ENCODE data around the gene SYNPO2. TPM values are rescaled to one million over a fixed set of nuclear protein-coding genes. Genes with fewer than 3 reads are reported as not detected.
A peak's percentile ranks its signal among the peaks of the same experiment; 100 is the strongest.

Gene SYNPO2
- total RNA-seq, 1 donor: 34.0 TPM

DNA sequence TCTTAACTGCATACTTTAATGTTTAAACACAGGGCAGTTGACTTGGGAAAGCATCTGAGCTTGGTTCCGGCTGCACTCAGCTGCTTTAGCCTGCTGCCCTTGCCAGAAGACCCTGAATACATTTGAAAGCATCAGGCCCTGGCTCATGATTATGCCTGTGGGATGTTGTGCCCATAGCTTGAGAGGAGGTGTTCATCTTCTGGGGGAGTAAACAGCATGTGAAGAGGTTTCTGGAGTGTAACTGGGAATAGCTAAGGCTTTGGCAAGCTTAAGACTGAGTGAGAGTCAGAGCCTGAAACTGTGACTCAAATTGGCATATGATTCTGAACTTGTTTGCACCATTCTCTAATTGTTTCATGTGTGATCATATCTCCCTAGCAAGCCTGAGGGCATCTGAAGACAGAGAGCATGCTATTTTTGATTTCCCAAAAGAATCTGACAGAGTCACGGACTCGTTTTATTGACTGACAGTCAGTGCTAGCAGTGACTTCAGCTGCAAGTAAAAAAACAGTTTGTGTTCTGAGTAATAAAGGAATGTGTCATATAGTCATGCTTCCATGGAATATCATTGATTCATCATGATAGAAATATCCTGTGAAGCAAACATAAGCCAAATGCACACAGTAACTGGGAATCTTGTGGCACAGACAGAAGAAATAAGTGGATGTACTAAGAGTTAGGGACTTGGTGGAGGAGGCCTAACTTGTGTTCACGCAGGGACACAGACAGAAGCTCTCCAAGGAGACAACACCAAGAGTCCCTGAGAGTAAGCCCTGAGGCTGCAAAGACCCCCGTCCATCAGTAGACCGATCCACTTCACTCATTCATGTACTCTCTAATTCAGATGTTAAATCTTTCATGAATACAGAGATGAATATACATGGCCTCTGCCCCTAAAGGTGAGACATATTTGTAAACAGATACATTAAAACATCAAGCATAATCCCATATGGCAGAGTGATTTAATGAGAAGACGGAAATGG is 100.7 kb downstream of the SYNPO2 start:
- Histone ChIP-seq H3K4me3 (ENCODE audit: insufficient read depth, low read length) (no peak overlapping the region), H4K20me1 (ENCODE audit: insufficient read depth, low read length) (no peaks in the 10 kb centered on the region), H3K9me3 (ENCODE audit: low read depth, low read length) (no peaks in the 10 kb centered on the region), H3K27ac (ENCODE audit: low read depth, low read length) (peak overlapping the region; percentile 96), H3K4me1 (ENCODE audit: insufficient read depth, low read length) (peaks cover 22% of the 10 kb centered on the region), H3K4me2 (ENCODE audit: insufficient read depth, low read length) (peak overlapping the region; percentile 49), H3K79me2 (ENCODE audit: insufficient read depth, low read length) (no peaks in the 10 kb centered on the region), H3K27me3 (ENCODE audit: insufficient read depth, low read length) (no peaks in the 10 kb centered on the region), H3K36me3 (ENCODE audit: insufficient read depth, low read length) (no peaks in the 10 kb centered on the region), H2AFZ (ENCODE audit: low read length) (peak overlapping the region; percentile 41)
- TF ChIP-seq, protein P1, sequence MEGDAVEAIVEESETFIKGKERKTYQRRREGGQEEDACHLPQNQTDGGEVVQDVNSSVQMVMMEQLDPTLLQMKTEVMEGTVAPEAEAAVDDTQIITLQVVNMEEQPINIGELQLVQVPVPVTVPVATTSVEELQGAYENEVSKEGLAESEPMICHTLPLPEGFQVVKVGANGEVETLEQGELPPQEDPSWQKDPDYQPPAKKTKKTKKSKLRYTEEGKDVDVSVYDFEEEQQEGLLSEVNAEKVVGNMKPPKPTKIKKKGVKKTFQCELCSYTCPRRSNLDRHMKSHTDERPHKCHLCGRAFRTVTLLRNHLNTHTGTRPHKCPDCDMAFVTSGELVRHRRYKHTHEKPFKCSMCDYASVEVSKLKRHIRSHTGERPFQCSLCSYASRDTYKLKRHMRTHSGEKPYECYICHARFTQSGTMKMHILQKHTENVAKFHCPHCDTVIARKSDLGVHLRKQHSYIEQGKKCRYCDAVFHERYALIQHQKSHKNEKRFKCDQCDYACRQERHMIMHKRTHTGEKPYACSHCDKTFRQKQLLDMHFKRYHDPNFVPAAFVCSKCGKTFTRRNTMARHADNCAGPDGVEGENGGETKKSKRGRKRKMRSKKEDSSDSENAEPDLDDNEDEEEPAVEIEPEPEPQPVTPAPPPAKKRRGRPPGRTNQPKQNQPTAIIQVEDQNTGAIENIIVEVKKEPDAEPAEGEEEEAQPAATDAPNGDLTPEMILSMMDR (IDR thresholded peaks at IDR 0.05; ENCODE audit: extremely low read depth, low read depth, low read length): no peak
- DNase-seq (ENCODE audit: insufficient read length, low spot score, missing footprints): peak; percentile 91

DNA sequence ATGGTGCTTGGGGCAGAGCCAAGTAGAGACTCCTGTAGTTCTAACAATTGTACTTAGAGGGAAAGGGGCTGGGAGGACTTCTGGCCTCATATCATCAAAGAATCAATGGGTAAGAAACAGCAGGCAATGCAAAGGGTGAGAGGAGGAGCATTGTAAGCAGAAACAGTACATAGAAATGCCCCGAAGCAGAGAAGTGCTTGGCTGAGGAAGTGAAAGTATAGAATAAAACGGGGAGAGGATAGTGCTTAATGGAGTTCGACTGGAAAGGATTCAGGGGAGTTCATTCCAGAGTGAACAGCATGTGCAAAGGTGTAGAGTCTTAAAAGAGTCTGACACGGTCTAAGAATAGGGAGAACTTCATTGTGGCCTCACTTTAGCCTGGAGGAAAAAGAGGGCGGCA is 103.0 kb downstream of the SYNPO2 start:
- no peaks in the 10 kb centered on the region for H3K27me3 ChIP-seq (ENCODE audit: insufficient read depth, low read length)
- H3K27ac ChIP-seq (ENCODE audit: low read depth, low read length): no peak overlapping the region
- DNase-seq (ENCODE audit: insufficient read length, low spot score, missing footprints): no peak
- H3K79me2 ChIP-seq (ENCODE audit: insufficient read depth, low read length): no peaks in the 10 kb centered on the region
- peak overlapping the region; percentile 36 for H2AFZ ChIP-seq (ENCODE audit: low read length)
- H3K4me1 ChIP-seq (ENCODE audit: insufficient read depth, low read length): peaks cover 22% of the 10 kb centered on the region
- no peaks in the 10 kb centered on the region for H3K9me3 ChIP-seq (ENCODE audit: low read depth, low read length)
- no peak overlapping the region for H3K4me3 ChIP-seq (ENCODE audit: insufficient read depth, low read length)
- TF ChIP-seq, protein P1 (IDR thresholded peaks at IDR 0.05; ENCODE audit: extremely low read depth, low read depth, low read length): no peak
- no peaks in the 10 kb centered on the region for H4K20me1 ChIP-seq (ENCODE audit: insufficient read depth, low read length)
- no peak overlapping the region for H3K4me2 ChIP-seq (ENCODE audit: insufficient read depth, low read length)
- H3K36me3 ChIP-seq (ENCODE audit: insufficient read depth, low read length): no peaks in the 10 kb centered on the region

DNA sequence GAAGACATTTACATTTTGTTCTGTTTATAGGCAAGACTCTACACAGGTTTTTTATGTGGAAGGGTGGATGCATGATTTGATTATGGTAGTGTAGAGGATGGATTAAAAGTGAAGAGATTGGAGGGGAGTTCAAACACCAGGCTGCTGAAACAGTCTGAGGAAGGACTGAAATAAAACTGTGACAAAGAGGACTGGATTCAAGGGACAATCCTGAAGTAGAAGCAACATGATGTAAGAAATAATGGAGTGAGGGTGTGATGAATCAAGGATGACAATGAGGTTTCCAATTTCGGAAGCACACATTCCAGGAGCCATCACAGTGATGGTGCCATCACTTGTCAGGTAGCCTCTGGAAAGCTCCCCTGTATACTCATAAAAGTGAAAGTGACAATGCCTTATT is 103.5 kb downstream of the SYNPO2 start:
- H3K4me1 ChIP-seq (ENCODE audit: insufficient read depth, low read length): peaks cover 22% of the 10 kb centered on the region
- no peak overlapping the region for H3K4me3 ChIP-seq (ENCODE audit: insufficient read depth, low read length)
- DNase-seq (ENCODE audit: insufficient read length, low spot score, missing footprints): no peak
- no peaks in the 10 kb centered on the region for H3K36me3 ChIP-seq (ENCODE audit: insufficient read depth, low read length)
- no peak overlapping the region for H2AFZ ChIP-seq (ENCODE audit: low read length)
- H3K27ac ChIP-seq (ENCODE audit: low read depth, low read length): no peak overlapping the region
- H4K20me1 ChIP-seq (ENCODE audit: insufficient read depth, low read length): no peaks in the 10 kb centered on the region
- no peak overlapping the region for H3K4me2 ChIP-seq (ENCODE audit: insufficient read depth, low read length)
- no peaks in the 10 kb centered on the region for H3K79me2 ChIP-seq (ENCODE audit: insufficient read depth, low read length)
- H3K27me3 ChIP-seq (ENCODE audit: insufficient read depth, low read length): no peaks in the 10 kb centered on the region
- TF ChIP-seq, protein P1 (IDR thresholded peaks at IDR 0.05; ENCODE audit: extremely low read depth, low read depth, low read length): no peak
- no peaks in the 10 kb centered on the region for H3K9me3 ChIP-seq (ENCODE audit: low read depth, low read length)

DNA sequence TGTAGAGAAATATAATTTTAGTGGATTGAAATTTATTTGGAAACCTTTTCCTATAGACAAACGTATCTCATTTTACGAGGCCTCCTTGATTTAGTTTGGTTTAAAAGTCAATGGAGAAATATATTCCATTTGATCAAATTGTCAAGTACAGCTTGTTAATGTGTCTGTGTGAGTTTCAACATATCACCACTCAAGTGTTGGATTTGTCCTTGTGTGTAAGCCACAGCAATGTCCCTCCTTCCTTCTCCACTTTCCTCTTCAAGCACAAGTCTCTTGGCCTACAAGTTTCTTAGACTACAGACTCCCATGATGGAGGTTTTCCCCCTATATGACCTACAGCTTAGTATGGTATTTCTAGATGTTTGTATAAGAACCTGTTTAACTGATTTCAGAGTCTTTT is 104.7 kb downstream of the SYNPO2 start:
- H3K27ac ChIP-seq (ENCODE audit: low read depth, low read length): no peak overlapping the region
- H2AFZ ChIP-seq (ENCODE audit: low read length): no peak overlapping the region
- peaks cover 21% of the 10 kb centered on the region for H3K4me1 ChIP-seq (ENCODE audit: insufficient read depth, low read length)
- H3K27me3 ChIP-seq (ENCODE audit: insufficient read depth, low read length): no peaks in the 10 kb centered on the region
- no peak overlapping the region for H3K4me3 ChIP-seq (ENCODE audit: insufficient read depth, low read length)
- TF ChIP-seq, protein P1 (IDR thresholded peaks at IDR 0.05; ENCODE audit: extremely low read depth, low read depth, low read length): no peak
- no peaks in the 10 kb centered on the region for H4K20me1 ChIP-seq (ENCODE audit: insufficient read depth, low read length)
- no peaks in the 10 kb centered on the region for H3K79me2 ChIP-seq (ENCODE audit: insufficient read depth, low read length)
- DNase-seq (ENCODE audit: insufficient read length, low spot score, missing footprints): no peak
- H3K9me3 ChIP-seq (ENCODE audit: low read depth, low read length): no peaks in the 10 kb centered on the region
- no peak overlapping the region for H3K4me2 ChIP-seq (ENCODE audit: insufficient read depth, low read length)
- no peaks in the 10 kb centered on the region for H3K36me3 ChIP-seq (ENCODE audit: insufficient read depth, low read length)
